Stimulated activated CD4-positive, alpha-beta T cell treated with anti-CD3 and anti-CD28 coated beads, Interleukin-4, amount 100 ng/mL, for 4 hours (primary cell): Measurements from ENCODE around the gene JAKMIP3.
A peak's percentile ranks its signal among the peaks of the same experiment; 100 is the strongest.

Experiments used
- DNase-seq, 2 experiments: peaks; one replicate each; pipeline ENCODE4 v3.0.0-alpha.2; 2020

Gene JAKMIP3

DNA sequence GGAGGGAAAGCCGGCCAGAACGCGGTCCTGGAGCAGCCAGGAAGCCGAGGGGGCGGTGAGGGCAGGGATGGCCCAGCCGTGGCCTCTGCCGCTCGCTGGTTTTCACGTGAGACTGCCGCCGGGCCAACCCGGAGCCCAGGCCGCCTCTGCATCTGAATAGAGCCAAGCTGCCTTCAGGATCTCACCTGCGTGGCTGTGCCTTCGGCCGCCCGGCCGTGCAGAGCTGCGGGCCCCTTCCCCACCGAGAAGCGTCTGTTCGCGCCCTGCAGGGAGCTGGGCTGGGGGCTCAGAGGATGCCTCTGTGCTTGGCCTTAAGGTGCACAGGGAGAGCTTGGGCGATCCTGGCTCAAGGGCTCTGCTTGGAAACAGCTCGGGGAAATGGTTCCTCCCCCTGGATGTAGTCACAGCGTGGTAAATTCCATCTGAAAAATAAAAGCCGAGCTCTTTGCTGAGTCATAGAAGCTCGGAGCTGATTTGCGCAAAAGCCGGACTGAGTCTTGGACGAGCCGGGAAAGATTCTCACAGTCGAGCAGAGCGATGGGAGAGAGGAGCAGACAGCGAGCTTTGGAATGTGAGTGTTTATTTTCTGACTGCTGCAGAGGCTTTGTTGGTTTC, at the start of gene JAKMIP3:
JAKMIP3 (plus strand) TSS at position 456 of the 615 bp plus-strand sequence. CDS start 38,863 bp downstream, outside the sequence.
- DNase-seq: no peak

DNA sequence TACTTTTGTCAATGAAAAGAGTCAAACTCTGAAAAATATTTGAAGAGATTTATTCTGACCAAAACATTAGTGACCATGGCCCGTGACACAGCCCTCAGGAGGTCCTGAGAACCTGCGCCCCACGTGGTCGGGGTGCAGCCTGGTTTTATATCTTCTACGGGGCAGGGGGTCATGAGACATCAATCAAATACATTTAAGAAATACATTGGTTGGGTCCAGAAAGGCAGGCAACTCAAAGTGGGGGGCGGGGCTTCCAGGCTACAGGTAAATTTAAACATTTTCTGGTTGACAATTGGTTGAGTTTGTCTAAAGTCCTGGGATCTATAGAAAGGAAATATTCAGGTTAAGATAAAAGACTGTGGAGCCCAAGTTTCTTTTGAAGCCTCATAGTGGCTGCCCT, 49.2 kb upstream of the JAKMIP3 start:
- no peak for DNase-seq

DNA sequence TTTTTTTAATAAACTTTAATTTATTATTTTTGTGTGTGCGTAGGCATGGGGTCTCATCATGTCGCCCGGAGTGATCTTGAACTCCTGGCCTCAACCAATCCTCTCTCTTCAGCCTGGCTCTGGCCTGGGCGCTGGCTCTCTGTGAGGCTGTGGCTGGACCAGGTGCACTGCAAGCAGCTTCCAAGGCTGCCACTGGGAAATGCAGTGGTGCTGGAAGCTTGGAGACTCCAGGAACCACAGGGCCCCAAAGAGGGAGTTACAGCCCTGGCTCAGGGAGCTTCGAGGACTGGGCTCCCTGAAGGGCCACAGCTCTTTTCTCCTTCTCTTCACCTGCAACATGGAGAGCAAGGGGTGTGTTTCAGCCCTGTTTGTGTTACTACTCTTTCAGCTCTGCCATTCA, 47.3 kb upstream of the JAKMIP3 start:
- no peak for DNase-seq

DNA sequence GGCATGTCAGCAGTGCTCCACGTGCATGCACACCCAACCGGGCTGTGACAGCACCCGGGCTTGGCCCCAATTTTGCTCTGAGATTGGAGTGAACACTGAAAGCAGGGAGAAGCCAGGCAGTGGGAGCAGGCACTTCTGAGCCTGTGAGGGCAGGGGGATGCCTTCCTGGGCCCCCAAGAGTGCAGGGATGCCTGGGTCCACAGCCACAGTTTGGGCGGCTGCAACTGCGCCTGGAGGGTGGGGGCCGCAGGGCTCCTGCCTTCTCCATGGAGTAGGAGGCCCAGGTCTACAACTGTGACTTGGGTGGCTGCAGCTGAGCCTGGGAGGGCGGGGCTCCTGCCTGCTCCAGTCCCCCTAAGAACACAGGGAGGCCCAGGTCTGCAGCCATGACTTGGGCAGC, 46.4 kb upstream of the JAKMIP3 start:
- DNase-seq: no peak

DNA sequence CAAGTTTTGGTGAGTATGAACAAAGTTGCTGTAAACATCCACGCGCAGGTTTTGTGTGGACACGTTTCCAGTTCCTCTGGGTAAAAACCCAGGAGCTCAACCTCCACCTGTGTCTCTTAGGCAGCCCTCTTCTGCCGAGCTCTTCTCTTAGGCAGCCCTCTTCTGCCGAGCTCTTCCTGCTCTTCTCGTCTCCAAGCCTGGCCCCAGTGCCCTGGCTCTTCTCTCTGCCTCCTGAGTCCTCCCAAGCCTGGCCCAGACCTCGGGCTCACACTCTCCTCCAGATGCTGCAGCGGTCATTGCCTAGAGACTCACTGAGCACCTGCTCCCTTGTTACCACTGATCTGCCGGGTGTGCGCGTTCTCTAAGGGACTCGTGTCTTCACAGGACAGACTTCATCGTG, 45.3 kb upstream of the JAKMIP3 start:
- no peak for DNase-seq

DNA sequence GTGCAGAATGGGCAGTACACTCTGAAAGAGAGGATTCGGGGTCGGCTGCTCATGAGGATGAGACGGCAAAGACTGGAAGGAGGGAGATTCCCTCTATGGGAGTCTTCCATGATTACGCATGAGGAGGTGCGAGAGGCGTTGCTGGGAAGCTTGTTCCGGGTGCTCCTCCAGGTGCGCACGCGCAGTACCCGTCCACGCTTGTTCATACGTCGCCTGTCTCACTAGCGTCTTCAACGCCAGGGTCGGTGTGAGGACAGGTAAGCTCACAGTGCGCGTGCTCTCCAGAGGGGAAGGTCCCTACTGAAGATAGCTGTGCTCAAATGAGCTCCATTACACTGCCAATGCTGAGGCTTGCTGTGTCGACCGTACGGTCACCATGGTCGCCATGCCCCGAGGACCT, 44.7 kb upstream of the JAKMIP3 start:
- DNase-seq: no peak

DNA sequence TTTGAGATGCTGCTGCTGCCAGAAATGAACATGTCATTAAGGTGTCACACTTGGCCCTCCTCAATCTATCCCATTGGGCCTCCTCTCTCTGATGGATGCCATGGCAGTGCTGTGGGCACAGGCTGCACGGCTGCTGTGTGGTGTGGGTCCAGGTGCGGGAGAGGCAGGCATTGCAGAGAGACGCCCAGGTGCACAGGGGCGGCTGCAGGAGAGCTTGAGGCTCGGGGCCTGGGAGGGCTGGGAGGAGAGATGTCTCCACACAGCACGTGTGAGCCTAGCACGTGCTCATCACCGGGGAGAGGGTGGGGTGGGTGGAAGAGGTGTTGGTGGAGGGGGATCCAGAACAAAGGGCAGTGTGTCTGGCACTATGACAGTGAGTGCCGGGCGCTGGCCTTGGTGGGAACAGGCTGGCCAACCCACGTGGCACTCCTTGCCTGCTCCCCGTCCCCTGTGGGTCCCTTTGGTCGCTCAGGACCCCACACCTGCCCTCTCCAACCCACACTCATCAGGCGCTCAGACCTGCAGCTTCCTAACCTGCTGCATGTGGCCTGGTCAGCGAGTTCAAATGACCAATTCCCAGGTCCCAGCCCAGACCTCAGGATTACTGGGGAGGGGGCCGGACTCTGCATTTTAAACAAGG, 44.1 kb upstream of the JAKMIP3 start:
- DNase-seq: no peak

DNA sequence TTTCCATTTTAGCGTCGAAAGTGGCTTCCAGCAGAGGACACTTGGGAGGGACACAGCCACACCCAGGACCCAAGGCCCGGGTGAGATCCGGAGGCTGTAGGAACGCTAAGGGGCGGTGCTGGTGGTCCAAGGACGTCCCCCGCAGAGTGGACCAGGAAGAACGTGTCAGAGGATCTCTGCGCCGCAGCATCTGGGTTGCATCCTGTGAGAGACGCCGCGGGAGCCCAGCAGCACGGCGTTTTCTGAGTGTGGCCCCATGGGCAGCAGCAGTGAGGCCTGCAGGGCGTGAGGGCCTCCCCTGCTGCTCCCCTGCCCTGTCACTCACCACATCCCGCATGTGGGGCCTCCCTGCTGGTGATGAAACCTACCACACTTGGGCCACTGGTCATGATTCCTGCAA, 43.5 kb upstream of the JAKMIP3 start:
- DNase-seq: no peak

DNA sequence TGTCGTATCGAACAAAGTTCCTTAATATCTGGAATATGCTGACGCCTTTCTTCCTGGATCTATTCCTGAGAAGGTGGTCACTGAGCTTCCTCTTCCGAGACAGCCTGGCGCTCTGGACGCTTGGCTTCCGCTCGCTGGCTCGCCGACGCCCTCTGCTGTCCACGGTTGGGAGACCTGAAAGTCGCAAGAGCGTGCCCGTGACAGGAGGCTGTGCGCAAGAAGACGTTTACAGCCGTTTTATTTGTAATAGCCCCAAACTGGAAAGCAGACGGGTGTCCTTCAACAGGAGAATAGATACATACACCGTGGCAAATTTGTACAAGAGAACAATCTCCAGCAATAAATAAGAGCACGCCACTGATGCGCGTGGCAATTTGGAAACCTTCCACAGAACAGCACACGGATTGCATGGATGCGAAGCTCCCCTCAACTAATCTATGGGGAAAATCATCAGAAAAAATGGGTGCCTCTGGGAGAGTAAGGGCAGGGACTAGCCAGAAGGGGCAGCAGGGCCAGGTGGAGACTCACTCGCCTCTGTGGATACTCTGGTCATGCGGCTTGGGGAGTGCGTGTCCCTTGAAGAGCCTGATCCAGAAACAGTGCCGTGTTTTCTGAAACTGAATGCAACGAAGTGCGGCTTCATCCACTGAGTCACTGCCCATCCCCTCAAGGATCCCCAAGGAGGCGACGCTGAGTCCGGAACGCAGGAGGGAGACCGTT, 42.5 kb upstream of the JAKMIP3 start:
- peak; percentile 65 to 79 for DNase-seq

DNA sequence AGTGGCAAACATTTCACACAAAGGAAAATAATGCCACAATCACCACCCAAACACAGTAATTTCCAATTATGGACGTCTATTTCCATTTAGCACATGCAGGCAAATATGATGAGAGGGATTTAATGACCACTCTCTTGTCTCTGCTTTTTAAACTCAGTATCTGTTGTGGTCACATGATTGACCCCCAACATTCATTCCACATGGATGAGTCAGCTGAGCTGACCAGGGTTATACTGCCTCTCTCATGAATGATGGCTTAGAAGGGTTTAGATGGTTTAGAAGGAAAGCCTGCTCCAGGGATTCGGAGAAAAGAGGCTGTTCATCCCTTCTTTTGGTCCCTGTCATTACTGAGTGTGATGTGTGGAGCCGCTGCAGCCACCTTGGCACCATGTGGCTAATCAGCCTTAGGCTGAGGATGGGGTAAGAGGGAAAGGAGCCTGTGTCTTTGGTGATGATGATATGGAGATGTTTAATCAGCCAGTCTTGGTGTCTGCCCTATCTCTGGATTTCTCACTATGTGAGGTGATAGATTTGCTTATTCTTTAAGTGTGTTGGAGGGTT, 38.2 kb upstream of the JAKMIP3 start:
- no peak for DNase-seq

DNA sequence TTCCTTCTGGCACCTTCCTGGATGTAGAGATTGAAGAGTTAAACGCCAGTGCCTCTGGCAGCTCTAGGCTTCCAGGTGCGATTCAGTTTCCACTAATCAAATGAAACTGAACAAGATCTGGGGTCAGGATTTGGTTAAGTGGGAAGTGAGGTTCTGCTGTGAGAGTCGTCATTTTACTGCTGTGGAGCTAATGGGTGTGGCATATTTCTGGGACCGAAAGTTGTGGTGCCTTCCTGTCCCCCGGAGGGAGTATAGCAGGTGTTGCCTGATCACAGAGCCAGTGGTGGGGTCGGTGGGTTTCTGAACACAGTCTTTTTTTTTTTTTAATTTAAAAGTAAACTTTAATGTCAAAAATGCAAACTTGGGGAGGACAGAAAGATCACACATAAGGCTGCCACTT, 37.0 kb upstream of the JAKMIP3 start:
- DNase-seq: no peak

DNA sequence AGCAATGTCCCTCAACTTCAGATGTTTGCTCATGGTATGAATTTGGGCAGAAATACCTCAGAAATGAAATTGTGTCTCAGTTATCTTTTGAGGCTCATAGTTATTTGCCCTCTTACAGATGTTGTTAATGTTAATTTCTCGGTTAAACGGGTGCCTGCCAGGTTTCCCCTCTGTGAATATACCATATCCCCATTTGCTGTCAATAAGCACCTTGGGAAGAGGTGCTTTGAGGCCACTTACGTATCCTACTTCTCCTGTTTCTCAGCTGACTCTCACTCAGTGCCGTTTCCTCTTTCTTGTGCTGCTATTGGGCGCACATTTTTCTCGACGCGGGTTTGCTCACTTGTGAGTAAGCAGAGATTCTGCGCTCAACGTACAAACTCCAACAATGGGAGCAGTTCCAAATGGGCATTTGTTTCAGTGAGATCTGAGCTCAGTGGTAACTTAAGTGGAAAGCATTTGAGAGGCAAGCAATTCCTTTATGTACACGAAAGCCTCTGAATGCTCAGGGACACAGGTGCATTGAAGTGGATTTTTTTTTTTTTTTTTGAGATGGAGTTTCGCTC, 34.8 kb upstream of the JAKMIP3 start:
- no peak for DNase-seq

DNA sequence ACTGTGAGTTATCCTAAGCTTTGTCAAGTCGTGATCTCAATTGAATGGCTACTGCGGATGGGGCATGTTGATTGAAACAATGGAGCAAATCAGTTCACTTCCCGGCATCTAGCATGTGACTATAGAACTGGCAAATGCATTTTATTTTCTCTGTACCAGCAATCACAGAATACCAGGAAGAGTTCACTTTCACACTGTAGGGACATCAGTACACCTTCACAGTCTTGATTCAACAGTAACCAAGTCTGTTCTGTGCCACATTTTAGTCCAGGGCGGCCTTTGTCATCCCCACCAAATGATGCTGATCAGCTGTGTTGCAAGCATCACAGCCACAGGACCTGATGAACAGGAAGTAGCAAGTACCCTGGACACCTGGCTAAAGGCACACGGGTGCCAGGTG, 32.1 kb upstream of the JAKMIP3 start:
- no peak for DNase-seq

DNA sequence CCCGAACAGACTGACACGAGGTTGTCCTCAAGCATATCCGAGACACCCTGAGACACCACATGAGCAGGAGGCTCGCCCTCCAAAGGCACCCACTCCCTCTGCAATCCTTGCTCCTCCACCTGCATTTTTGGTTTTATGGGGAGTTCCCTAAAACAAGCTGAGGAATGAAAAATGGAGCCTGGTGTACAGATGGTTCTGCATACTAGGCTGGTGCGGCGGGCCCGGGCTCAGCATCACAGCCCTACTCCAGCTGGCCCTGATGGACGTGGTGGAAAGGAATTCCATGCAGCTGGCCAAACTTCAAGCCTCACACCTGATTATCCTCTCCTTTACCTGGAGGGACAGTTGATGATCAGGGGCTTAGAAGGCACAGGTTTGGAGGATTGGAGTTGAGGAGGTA, 30.3 kb upstream of the JAKMIP3 start:
- no peak for DNase-seq

DNA sequence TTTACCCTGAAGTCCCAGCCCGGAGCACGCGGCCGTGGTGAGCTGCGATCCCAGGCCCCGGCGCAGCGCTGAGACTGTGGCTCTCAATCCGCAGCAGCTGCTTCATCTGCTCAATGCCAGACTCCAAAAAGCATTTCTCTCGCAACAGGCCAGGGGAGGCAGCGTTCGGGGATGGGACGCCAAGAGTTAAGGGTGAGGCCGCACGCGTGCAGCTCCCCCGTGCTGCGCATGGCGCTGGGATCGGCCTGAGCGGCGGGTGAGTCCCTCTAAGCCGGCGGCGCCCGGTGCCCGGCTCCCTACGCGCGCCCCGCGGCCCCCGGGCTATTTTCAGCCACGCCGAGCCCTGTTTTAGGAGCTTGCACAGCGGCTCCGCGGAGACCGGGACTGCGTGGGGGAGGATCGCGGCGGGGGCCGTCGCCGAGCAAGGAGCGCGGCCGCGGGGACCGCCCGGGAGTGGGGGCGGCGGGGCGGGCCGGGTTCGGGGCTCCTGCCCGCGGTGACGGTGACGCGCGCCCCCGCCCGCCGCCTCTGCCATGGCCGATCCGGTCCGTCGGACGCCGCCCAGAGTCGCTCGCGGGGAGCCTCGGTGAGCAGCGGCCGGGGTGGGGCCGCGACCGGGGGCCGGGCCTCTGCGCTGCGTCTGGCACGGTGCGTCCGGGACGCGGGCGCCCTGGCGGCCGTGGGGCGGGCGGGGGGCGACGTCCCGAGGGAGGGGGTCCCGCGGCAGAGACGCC, 29.4 kb upstream of the JAKMIP3 start:
- peak in 1 of 2 experiments; percentile 10 for DNase-seq

DNA sequence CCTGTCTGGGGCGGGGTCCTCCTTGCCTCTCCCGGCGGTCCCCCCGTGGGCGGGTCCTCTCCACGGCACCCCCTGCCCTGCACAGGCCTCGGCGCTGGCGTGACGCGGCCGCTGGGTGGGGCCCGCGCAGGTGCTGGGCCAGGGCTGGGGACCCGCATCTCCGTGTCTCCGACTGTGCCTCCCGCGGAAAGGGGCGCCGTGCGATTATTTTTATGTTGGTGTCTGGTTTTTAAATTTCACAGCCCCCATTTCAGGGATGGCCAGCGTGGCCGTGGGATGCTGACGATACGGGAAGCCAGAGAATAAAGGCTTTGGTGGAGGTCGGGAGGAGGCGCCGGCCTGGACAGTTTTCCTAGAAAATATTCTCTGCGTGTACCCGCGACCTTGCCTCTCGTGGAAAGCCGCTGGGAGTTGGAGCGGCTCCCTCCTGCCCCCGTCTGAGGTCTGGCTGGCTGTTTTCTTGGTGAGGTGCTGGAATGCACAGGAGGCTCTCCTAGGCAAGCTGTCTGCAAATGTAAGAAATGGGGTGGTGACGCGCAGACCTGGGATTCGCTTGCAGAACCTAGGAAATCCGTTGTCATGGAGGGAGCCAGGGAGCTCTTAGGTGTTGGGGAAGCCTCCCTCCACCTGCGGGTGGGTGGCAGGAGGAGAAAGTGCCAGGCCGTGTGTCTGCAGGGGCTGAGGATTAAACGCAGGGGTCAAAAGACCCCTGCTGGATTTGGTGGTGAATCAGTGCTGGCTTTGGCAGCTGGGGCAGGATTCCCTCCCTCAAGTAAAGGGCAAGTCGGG, 28.7 kb upstream of the JAKMIP3 start:
- DNase-seq: no peak

DNA sequence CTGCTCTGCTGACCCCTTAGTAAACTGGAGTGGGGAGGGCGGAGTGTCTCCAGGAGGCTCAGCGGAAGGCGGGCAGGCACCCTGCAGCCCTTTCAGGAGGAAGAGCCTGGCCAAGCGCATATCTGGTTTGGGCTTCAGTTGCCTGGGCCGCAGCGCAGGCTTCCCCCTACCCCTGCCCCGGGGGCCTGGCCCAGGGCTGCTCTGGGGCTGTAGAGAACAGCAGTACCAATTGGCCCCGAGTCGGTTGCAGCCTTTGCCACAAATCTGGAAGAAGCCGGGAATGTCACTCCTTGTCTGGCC, 28.1 kb upstream of the JAKMIP3 start:
- DNase-seq: no peak

DNA sequence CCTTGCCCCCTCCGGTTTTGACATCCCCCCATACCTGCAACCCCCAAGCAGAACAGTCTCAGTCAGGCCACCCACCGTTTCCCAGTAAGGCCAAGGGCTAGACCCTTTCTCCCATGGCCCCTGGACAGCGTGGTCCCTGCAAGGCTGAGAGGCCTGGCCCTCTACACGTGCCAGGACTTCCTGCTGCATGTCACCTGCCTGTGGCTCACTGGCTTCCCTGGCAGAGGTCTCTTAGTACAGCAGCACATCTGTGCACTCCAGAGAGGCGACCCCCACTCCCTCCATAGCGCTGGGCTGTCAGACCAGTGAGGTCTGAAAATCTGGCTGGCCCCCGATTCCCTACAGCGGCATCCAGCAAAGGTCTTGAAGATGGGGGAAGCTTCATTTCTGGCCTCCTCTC, 26.4 kb upstream of the JAKMIP3 start:
- no peak for DNase-seq

DNA sequence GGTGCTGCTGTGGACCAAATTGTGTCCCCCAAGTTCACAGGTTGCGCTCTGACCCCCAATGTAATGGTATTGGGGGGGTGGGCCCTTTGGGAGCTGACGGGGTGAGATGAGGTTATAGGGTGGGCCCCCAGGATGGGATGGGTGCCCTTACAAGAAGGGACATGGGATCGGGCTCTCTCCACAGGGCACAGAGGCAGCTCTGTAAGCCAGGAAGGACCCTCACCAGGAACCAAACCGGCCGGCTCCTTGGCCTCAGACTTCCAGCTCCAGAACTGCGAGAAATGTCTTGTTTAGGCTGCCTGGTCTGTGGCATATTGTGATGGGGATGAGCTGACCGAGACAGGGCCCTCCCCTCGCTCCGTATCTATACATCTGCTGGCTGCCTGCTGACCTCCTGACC, 25.7 kb upstream of the JAKMIP3 start:
- DNase-seq: no peak

DNA sequence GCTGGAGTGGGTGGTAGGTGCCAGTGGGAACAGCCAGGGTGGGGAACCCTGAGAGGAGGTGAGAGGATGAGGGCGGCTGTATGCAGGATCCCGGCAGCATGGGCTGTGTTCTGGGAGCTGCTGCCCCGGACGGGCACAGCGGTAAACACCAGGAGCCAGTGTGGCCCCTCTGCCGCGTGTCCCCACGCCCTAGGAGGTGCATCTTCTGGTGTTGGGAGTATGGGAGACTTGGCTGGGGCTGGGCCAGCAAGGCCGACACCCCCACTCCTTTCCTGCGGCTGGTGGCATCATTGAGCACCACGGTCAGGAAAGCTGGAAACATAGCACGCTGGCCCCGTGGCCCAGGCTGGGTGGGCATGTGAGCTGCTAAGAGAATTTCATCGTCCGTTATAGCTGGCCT, 24.4 kb upstream of the JAKMIP3 start:
- DNase-seq: no peak

DNA sequence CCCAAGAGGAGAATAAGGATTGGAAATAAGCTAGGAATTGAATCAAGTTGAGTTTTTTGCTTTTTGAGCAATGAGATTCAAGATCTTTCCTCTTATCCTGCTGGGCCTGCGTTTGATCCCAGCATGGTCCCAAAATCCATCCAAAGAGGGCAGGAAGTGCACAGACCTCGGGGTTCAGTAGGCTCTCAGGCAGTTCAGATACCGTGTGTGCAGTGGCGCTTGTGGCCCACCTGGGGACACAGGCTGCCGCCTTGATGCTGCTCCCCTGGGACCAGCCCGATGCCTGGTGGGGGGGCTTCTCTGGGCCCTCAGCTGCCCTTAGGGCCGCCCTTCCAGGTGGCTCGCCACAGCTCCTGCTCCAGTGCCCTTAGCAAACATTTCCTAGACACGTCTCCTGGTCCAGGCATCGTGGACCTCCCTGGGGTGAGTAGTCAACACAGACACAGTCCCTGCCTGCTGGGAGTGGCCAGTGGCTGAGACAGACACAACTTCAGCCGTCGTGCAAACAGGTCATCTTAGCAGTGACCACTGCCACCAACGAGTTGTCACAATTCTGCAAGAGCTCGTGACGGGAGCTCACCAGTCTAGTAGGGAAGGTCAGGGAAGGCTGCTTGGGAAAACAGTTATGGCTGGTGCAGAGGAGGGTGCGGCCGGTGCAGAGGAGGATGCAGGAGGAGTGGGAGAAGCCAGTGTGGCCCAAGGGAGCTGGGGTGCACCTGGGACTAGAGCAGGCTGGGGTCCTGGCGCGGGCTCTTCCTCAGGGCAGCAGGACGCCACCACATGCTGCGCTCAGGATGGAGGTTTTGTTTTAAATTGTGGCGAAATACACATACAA, 21.7 kb upstream of the JAKMIP3 start:
- no peak for DNase-seq
